Measurements from ENCODE around the gene FGL2.

DNA sequence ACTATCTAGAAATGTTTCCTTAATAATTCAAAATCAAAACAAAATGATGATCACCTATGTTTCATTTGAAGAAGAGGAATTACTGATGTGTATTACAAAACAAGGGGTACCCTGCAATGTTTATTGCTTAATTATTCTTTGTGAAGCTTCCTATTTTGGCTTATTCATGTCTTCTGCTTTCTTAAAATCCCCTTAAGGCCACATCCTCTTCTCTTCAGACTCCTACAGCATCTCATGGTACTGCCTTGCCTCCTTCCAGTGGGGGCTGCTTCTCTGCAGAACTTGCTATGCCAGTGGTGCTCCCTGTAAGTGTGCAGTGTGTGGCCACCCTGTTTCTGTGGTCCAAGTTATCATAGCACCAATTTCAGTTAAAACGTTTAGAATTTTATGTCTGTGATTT lies 42.2 kb downstream of the FGL2 start:
- TF ChIP-seq, protein P1, sequence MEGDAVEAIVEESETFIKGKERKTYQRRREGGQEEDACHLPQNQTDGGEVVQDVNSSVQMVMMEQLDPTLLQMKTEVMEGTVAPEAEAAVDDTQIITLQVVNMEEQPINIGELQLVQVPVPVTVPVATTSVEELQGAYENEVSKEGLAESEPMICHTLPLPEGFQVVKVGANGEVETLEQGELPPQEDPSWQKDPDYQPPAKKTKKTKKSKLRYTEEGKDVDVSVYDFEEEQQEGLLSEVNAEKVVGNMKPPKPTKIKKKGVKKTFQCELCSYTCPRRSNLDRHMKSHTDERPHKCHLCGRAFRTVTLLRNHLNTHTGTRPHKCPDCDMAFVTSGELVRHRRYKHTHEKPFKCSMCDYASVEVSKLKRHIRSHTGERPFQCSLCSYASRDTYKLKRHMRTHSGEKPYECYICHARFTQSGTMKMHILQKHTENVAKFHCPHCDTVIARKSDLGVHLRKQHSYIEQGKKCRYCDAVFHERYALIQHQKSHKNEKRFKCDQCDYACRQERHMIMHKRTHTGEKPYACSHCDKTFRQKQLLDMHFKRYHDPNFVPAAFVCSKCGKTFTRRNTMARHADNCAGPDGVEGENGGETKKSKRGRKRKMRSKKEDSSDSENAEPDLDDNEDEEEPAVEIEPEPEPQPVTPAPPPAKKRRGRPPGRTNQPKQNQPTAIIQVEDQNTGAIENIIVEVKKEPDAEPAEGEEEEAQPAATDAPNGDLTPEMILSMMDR (IDR thresholded peaks at IDR 0.05) = no peak
- no peak for TF ChIP-seq POLR2A (IDR thresholded peaks at IDR 0.05)

Measured in testis (tissue), 2 donors.